Nephron (organoid): ENCODE measurements around the gene ASL.
A peak's percentile ranks its signal among the peaks of the same experiment; 100 is the strongest.
"Not testable (repeated sequence)": the region's sequence is repeated elsewhere in the genome, so short reads cannot be mapped to it uniquely, and the experiment has no call there.

Source experiments
- H3K27ac Mint-ChIP-seq, 3 experiments: 2 replicates each; pipeline ENCODE4 v1.8.0; 2020; ENCODE audit warnings: mixed read lengths in 3 of 3, mild to moderate bottlenecking in 2 of 3, moderate library complexity in 1 of 3
- H3K27me3 Mint-ChIP-seq: 2 replicates; pipeline ENCODE4 v1.8.0; 2021; ENCODE audit warnings: low read depth, mild to moderate bottlenecking, moderate library complexity, mixed read lengths
- H3K36me3 Mint-ChIP-seq: 2 replicates; pipeline ENCODE4 v1.8.0; 2020; ENCODE audit warnings: low read depth, mixed read lengths
- H3K4me1 Mint-ChIP-seq: 2 replicates; pipeline ENCODE4 v1.8.0; 2020; ENCODE audit warnings: mixed read lengths
- H3K4me3 Mint-ChIP-seq, 3 experiments: 2 replicates each; pipeline ENCODE4 v1.8.0; 2020; ENCODE audit warnings: mild to moderate bottlenecking in 3 of 3, mixed read lengths in 3 of 3, moderate library complexity in 2 of 3
- H3K9me3 Mint-ChIP-seq: 2 replicates; pipeline ENCODE4 v1.8.0; 2020; ENCODE audit warnings: mixed read lengths
- CTCF ChIP-seq, 3 experiments: fragments of 200-600 bp; sonication (generic); IDR thresholded peaks; one replicate each; pipeline ENCODE4 v1.5.0; 2021; ENCODE audit warnings: antibody characterized with exemption in 3 of 3; ENCODE audit not compliant: unreplicated experiment in 3 of 3

The ASL gene

GRCh38 chr7:66125052-66125694 lies 49.6 kb downstream of the ASL start:
- peak overlapping the region in 2 of 3 experiments; percentile 0 to 28 for H3K27ac Mint-ChIP-seq
- no peaks in the 10 kb centered on the region for H3K9me3 Mint-ChIP-seq
- TF ChIP-seq CTCF (IDR thresholded peaks at IDR 0.05; ENCODE audit: unreplicated experiment in 3 of 3), result no peak
- H3K4me3 Mint-ChIP-seq, result no peak overlapping the region
- H3K27me3 Mint-ChIP-seq, result no peaks in the 10 kb centered on the region
- peaks cover 21% of the 10 kb centered on the region for H3K4me1 Mint-ChIP-seq
- peaks cover 5% of the 10 kb centered on the region for H3K36me3 Mint-ChIP-seq

GRCh38 chr7:66125781-66126352 lies 50.2 kb downstream of the ASL start:
- H3K4me1 Mint-ChIP-seq, result peaks cover 21% of the 10 kb centered on the region
- not testable (repeated sequence) for H3K4me3 Mint-ChIP-seq, H3K9me3 Mint-ChIP-seq, H3K27me3 Mint-ChIP-seq, H3K36me3 Mint-ChIP-seq, H3K27ac Mint-ChIP-seq

GRCh38 chr7:66127172-66127571 lies 51.6 kb downstream of the ASL start:
- Mint-ChIP-seq H3K4me1 (peaks cover 21% of the 10 kb centered on the region), H3K36me3 (peaks cover 21% of the 10 kb centered on the region)
- not testable (repeated sequence) for H3K27ac Mint-ChIP-seq, H3K27me3 Mint-ChIP-seq, H3K9me3 Mint-ChIP-seq, H3K4me3 Mint-ChIP-seq

GRCh38 chr7:66138994-66139752 lies 63.6 kb downstream of the ASL start:
- H3K27ac Mint-ChIP-seq, result peak overlapping the region in 1 of 3 experiments; percentile 77
- peaks cover 41% of the 10 kb centered on the region for H3K4me1 Mint-ChIP-seq
- H3K9me3 Mint-ChIP-seq, result no peaks in the 10 kb centered on the region
- TF ChIP-seq CTCF (IDR thresholded peaks at IDR 0.05; ENCODE audit: unreplicated experiment in 3 of 3), result no peak
- H3K36me3 Mint-ChIP-seq, result peaks cover 65% of the 10 kb centered on the region
- H3K27me3 Mint-ChIP-seq, result no peaks in the 10 kb centered on the region
- H3K4me3 Mint-ChIP-seq, result no peak overlapping the region

- H3K36me3 Mint-ChIP-seq, result peaks cover 64% of the 10 kb centered on the region
Measured at GRCh38 chr7:66140924-66141323, 65.3 kb downstream of the ASL start.

GRCh38 chr7:66142334-66142733 lies 66.7 kb downstream of the ASL start:
- peak overlapping the region in 1 of 3 experiments; percentile 23 for H3K4me3 Mint-ChIP-seq
- H3K36me3 Mint-ChIP-seq, result peaks cover 65% of the 10 kb centered on the region
- no peaks in the 10 kb centered on the region for H3K27me3 Mint-ChIP-seq
- H3K27ac Mint-ChIP-seq, result peak overlapping the region; percentile 62 to 85 (median 84)
- TF ChIP-seq CTCF (IDR thresholded peaks at IDR 0.05; ENCODE audit: unreplicated experiment in 3 of 3), result no peak
- no peaks in the 10 kb centered on the region for H3K9me3 Mint-ChIP-seq
- H3K4me1 Mint-ChIP-seq, result peaks cover 61% of the 10 kb centered on the region

More at GRCh38 chr7:66140924-66141323, 65.3 kb downstream of the ASL start:
- Mint-ChIP-seq H3K4me1 (peaks cover 54% of the 10 kb centered on the region), H3K9me3 (no peaks in the 10 kb centered on the region), H3K4me3 (no peak overlapping the region), H3K27ac (peak overlapping the region; percentile 78 to 84 (median 82)), H3K27me3 (no peaks in the 10 kb centered on the region)
- TF ChIP-seq CTCF (IDR thresholded peaks at IDR 0.05; ENCODE audit: unreplicated experiment in 3 of 3), result peak; percentile 59 to 68 (median 63)
